ENCODE data around the gene C9orf85.
"Not testable (repeated sequence)": the region's sequence is repeated elsewhere in the genome, so short reads cannot be mapped to it uniquely, and the experiment has no call there.

Gene C9orf85

DNA sequence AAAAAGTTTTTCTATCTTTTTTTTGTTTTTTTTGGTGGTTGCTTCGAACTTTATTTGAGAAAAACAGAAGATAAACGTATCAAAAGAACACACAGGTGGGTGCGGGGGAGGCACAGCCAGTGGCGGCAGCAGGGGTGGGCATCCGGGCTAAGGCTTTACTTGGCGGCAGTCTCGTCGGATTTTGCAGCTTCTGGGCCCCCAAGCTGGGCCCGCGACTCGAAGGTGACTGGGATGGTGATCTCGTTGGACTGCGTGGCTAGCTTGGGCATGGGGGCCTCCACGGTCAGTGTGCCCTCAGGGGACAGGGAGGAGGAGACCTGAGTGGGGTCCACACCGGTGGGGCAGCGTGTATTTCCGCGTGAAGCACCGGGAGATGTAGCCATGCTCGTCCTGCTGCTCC is 96.3 kb downstream of the C9orf85 start:
- not testable (repeated sequence) for DNase-seq (ENCODE audit: low spot score)

- no peak for DNase-seq (ENCODE audit: low spot score)
Measured at GRCh38 chr9:72012646-72013045, 101.2 kb downstream of the C9orf85 start.

GRCh38 chr9:72013292-72013760 is 101.9 kb downstream of the C9orf85 start:
- DNase-seq (ENCODE audit: low spot score) = no peak

- DNase-seq (ENCODE audit: low spot score) = no peak
Measured at GRCh38 chr9:72022841-72023240, 111.4 kb downstream of the C9orf85 start.

Data from SW480 (cell line).